Fibroblast of lung (primary cell): ENCODE measurements around the gene STK16. TPM values are rescaled to one million over a fixed set of nuclear protein-coding genes. Genes with fewer than 3 reads are reported as not detected.

Source experiments
- DNase-seq, 2 donors: peaks; one replicate each; pipeline versions ENCODE4 v3.0.0 to v3.0.0-alpha.2; 2010; ENCODE audit warnings: low read depth in 2 of 2
- H2AFZ ChIP-seq: 2 replicates; pipeline ENCODE4 v1.5.1; 2012; ENCODE audit warnings: low read length, control low read depth, inconsistent platforms
- H3K27ac ChIP-seq: 2 replicates; pipeline ENCODE4 v1.5.1; 2011; ENCODE audit warnings: low read length, control low read depth; ENCODE audit not compliant: insufficient read depth
- H3K27me3 ChIP-seq: 2 replicates; pipeline ENCODE4 v1.5.1; 2011; ENCODE audit warnings: mild to moderate bottlenecking, low read length; ENCODE audit not compliant: control insufficient read depth, insufficient read depth
- H3K36me3 ChIP-seq: 2 replicates; pipeline ENCODE4 v1.5.1; 2011; ENCODE audit warnings: low read length; ENCODE audit not compliant: control insufficient read depth, insufficient read depth
- H3K4me1 ChIP-seq: 2 replicates; pipeline ENCODE4 v1.5.1; 2011; ENCODE audit warnings: low read length; ENCODE audit not compliant: control insufficient read depth, insufficient read depth; ENCODE audit errors: extremely low read depth
- H3K4me2 ChIP-seq: 2 replicates; pipeline ENCODE4 v1.5.1; 2011; ENCODE audit warnings: low read length, control low read depth; ENCODE audit not compliant: insufficient read depth; ENCODE audit errors: extremely low read depth
- H3K4me3 ChIP-seq, 4 experiments: fragments of 200-600 bp in 1 of 4; sonication (generic) in 1 of 4; replicated peaks in 1 of 4; 2 replicates each; pipeline ENCODE4 v1.5.1; 2011 to 2016; ENCODE audit warnings: low read length in 4 of 4, low read depth in 3 of 4, mild to moderate bottlenecking in 3 of 4, control low read depth in 2 of 4, inconsistent platforms in 1 of 4, mixed read lengths in 1 of 4; ENCODE audit not compliant: insufficient read depth in 1 of 4; ENCODE audit errors: control extremely low read depth in 1 of 4
- H3K79me2 ChIP-seq: 2 replicates; pipeline ENCODE4 v1.5.1; 2012; ENCODE audit warnings: mild to moderate bottlenecking, low read length, inconsistent platforms; ENCODE audit not compliant: control insufficient read depth, insufficient read depth
- H3K9ac ChIP-seq: 2 replicates; pipeline ENCODE4 v1.5.1; 2011; ENCODE audit warnings: mild to moderate bottlenecking, low read length, control low read depth; ENCODE audit not compliant: insufficient read depth
- H3K9me3 ChIP-seq: 2 replicates; pipeline ENCODE4 v1.5.1; 2012; ENCODE audit warnings: low read depth, low read length; ENCODE audit not compliant: control insufficient read depth, insufficient read depth
- H4K20me1 ChIP-seq: 2 replicates; pipeline ENCODE4 v1.5.1; 2011; ENCODE audit warnings: low read length; ENCODE audit not compliant: control insufficient read depth, insufficient read depth; ENCODE audit errors: extremely low read depth
- EZH2 ChIP-seq: IDR thresholded peaks from 2 replicates; pipeline ENCODE4 v1.5.1; 2012; ENCODE audit warnings: low read length, control low read depth, mild to moderate bottlenecking; ENCODE audit errors: missing control alignments
- polyA plus RNA-seq, 2 donors: library from polyadenylated mRNA; depleted of rRNA in 1 of 2; stranded (reverse) in 1 of 2; unstranded in 1 of 2; fragments of >200 nt; gene quantifications; 2 replicates each; pipeline ENCODE4 v1.2.1, GENCODE V29; 2011 to 2012; ENCODE audit warnings: missing spikeins in 1 of 2
- total RNA-seq: library from RNA; depleted of rRNA; stranded (reverse); fragments of >200 nt; gene quantifications from 2 replicates; pipeline ENCODE4 v1.2.1, GENCODE V29; 2014
- TF ChIP-seq, protein P1 (sequence below), 2 donors: IDR thresholded peaks in 1 of 2; conservative IDR thresholded peaks in 1 of 2; 1 replicate in 1 of 2; 2 replicates in 1 of 2; pipeline ENCODE4 v1.5.1; 2011 to 2012; ENCODE audit warnings: low read length in 2 of 2, control low read depth in 1 of 2, inconsistent platforms in 1 of 2, low read depth in 1 of 2, mild to moderate bottlenecking in 1 of 2

The STK16 gene
- total and polyA plus RNA-seq, 2 donors (not counting 1 experiment from before 2014, with no cell fraction given) = 30.7 to 35.7 TPM

DNA sequence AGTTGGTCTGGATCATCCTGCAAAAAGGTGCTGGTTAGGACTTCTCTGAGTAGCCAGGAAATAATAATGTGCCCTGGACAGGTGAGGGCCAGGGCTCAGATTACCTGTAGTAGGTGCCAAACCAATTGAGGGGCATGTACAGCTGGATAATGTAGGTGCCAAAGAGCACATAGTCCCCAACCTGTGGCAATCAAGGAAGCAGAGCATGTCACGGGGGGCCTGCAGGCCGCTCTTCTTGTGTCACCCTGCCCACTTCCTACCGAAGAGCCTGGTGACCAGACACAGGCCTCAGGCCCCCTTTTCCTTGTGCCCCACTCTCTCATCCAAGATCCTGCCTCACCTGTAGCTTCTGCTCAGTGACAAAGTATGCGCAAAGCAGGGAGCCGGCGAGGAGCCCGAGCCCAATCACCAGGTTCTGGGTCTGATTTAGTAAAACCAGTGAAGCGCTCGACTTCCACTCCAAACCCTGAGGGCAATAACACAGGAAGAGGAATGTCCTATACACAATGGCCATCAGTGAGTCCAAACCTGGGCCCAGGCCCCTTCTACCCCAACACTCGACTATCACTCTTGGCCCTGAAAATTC lies 31.7 kb upstream of the STK16 start:
- Histone ChIP-seq H3K9ac (no peak overlapping the region), H3K9me3 (no peaks in the 10 kb centered on the region), H4K20me1 (no peaks in the 10 kb centered on the region), H3K4me3 (no peak overlapping the region), H3K79me2 (no peaks in the 10 kb centered on the region), H3K4me2 (no peak overlapping the region), H3K36me3 (peaks cover 32% of the 10 kb centered on the region), H3K27me3 (no peaks in the 10 kb centered on the region), H3K27ac (no peak overlapping the region), H3K4me1 (peaks cover 8% of the 10 kb centered on the region), H2AFZ (no peak overlapping the region)
- TF ChIP-seq, protein P1, sequence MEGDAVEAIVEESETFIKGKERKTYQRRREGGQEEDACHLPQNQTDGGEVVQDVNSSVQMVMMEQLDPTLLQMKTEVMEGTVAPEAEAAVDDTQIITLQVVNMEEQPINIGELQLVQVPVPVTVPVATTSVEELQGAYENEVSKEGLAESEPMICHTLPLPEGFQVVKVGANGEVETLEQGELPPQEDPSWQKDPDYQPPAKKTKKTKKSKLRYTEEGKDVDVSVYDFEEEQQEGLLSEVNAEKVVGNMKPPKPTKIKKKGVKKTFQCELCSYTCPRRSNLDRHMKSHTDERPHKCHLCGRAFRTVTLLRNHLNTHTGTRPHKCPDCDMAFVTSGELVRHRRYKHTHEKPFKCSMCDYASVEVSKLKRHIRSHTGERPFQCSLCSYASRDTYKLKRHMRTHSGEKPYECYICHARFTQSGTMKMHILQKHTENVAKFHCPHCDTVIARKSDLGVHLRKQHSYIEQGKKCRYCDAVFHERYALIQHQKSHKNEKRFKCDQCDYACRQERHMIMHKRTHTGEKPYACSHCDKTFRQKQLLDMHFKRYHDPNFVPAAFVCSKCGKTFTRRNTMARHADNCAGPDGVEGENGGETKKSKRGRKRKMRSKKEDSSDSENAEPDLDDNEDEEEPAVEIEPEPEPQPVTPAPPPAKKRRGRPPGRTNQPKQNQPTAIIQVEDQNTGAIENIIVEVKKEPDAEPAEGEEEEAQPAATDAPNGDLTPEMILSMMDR (conservative IDR thresholded peaks at IDR 0.05 in 1 of 2, IDR thresholded peaks at IDR 0.05 in 1 of 2; ENCODE audit: low read depth in 1 of 2, low read length in 2 of 2) = no peak
- TF ChIP-seq EZH2 = no peak
- no peak for DNase-seq

DNA sequence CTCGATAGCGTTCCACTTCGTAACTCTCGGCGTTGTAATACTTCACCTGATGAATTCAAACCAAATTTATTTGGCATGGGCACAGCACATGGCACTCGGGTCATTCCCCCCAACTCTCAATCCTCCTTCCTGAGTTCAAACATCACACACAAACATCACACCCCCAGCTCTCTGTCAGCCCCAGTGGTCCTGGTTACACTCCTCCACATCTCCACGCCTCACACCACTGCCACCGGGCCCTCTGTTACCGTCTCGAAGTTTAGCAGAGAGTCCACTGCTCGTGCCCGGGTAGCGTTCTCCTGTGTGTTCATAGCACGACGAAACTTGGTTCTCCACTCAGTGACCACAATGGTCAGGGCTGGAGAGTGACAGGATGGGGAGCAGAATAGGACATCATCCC lies 31.1 kb upstream of the STK16 start:
- no peaks in the 10 kb centered on the region for H3K27me3 ChIP-seq
- no peak overlapping the region for H3K9ac ChIP-seq
- H3K9me3 ChIP-seq = no peaks in the 10 kb centered on the region
- no peak overlapping the region for H3K27ac ChIP-seq
- TF ChIP-seq, protein P1 (conservative IDR thresholded peaks at IDR 0.05 in 1 of 2, IDR thresholded peaks at IDR 0.05 in 1 of 2; ENCODE audit: low read depth in 1 of 2, low read length in 2 of 2) = no peak
- TF ChIP-seq EZH2 = no peak
- H3K4me2 ChIP-seq = no peak overlapping the region
- peaks cover 27% of the 10 kb centered on the region for H3K36me3 ChIP-seq
- H3K4me1 ChIP-seq = peaks cover 8% of the 10 kb centered on the region
- H3K4me3 ChIP-seq = no peak overlapping the region
- no peaks in the 10 kb centered on the region for H3K79me2 ChIP-seq
- H4K20me1 ChIP-seq = no peaks in the 10 kb centered on the region
- H2AFZ ChIP-seq = no peak overlapping the region
- DNase-seq = no peak

DNA sequence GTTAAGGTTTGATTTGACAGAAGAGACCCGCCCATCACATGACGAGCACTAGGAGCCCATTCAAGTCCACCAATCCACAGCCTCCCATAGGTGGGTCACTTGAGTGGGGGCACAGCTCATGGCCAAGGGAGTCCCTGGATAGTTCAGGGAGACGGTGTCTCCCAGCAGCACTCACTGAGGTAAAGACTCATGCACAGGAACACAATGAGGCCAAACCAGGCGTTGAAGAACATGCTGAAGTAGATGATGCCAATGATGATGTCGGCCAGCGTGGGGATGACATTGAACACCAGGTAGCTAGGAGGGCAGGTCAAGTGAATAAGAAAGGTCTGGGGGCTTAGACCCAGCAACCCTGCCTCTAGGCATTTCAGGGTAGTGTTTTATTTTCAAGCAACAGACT lies 30.5 kb upstream of the STK16 start:
- no peak for TF ChIP-seq EZH2
- TF ChIP-seq, protein P1 (conservative IDR thresholded peaks at IDR 0.05 in 1 of 2, IDR thresholded peaks at IDR 0.05 in 1 of 2; ENCODE audit: low read depth in 1 of 2, low read length in 2 of 2) = no peak
- Histone ChIP-seq H3K27me3 (no peaks in the 10 kb centered on the region), H3K27ac (no peak overlapping the region), H3K9me3 (no peaks in the 10 kb centered on the region), H3K79me2 (no peaks in the 10 kb centered on the region), H3K36me3 (peaks cover 26% of the 10 kb centered on the region), H3K4me1 (peaks cover 13% of the 10 kb centered on the region), H2AFZ (no peak overlapping the region), H3K9ac (no peak overlapping the region), H3K4me2 (no peak overlapping the region), H3K4me3 (no peak overlapping the region), H4K20me1 (no peaks in the 10 kb centered on the region)
- no peak for DNase-seq
